Testis (tissue), 3 donors: ENCODE results near the gene DDX52. TPM values are rescaled to one million over a fixed set of nuclear protein-coding genes. Genes with fewer than 3 reads are reported as not detected.

ENCODE experiments used
- DNase-seq: peaks from one replicate; pipeline ENCODE4 v3.0.0-alpha.2; 2019
- H3K27ac ChIP-seq, 2 donors: fragments of 200-600 bp; sonication (generic); one replicate each; pipeline ENCODE4 v1.5.1; 2019
- H3K27me3 ChIP-seq: fragments of 200-600 bp; sonication (generic); one replicate; pipeline ENCODE4 v1.5.1; 2019
- H3K36me3 ChIP-seq: fragments of 200-600 bp; sonication (generic); one replicate; pipeline ENCODE4 v1.5.1; 2017; ENCODE audit warnings: low read depth; ENCODE audit errors: missing control alignments
- H3K4me1 ChIP-seq: fragments of 200-600 bp; sonication (generic); one replicate; pipeline ENCODE4 v1.5.1; 2019
- H3K4me3 ChIP-seq, 2 donors: fragments of 200-600 bp; sonication (generic); one replicate each; pipeline ENCODE4 v1.5.1; 2017 to 2019
- H3K9me3 ChIP-seq: fragments of 200-600 bp; sonication (generic); one replicate; pipeline ENCODE4 v1.5.1; 2017
- POLR2A ChIP-seq: fragments of 450-650 bp; IDR thresholded peaks from one replicate; pipeline ENCODE4 v1.6.1; 2017; ENCODE audit warnings: antibody characterized with exemption, mild to moderate bottlenecking, moderate library complexity
- WGBS, 2 donors: methylation state at CpG; one replicate each; pipeline ENCODE4 v1.1.5; 2018; 5-methylcytosine and 5-hydroxymethylcytosine counted together
- intact Hi-C: fragments of 100-400 bp; cut with DNase I; formaldehyde crosslinking; loops from one replicate; pipeline ENCODE4 v1.15.1; 2023; ENCODE audit warnings: low total_unique reads
- polyA plus RNA-seq: library from polyadenylated mRNA; stranded (reverse); fragments of 350-450 nt; fragmentation: Illumina TruSeq; extraction: RNeasy Lipid Tissue Mini Kit (QIAGEN cat#74804); gene quantifications from one replicate; pipeline ENCODE4 v1.2.3, GENCODE V29; 2014; ENCODE audit warnings: low read depth, low replicate concordance; ENCODE audit not compliant: insufficient read depth
- total RNA-seq, 2 donors: library from RNA; depleted of rRNA; stranded (reverse); fragments of >200 nt; gene quantifications; one replicate each; pipeline ENCODE4 v1.2.3, GENCODE V29; 2016
- TF ChIP-seq, protein P1 (sequence below), 3 experiments: fragments of 450-650 bp in 2 of 3; fragments of 200-600 bp in 1 of 3; sonication (generic) in 1 of 3; IDR thresholded peaks; one replicate each; pipeline ENCODE4 v1.5.1; 2016 to 2019; ENCODE audit warnings: antibody characterized with exemption in 3 of 3, mild to moderate bottlenecking in 2 of 3, moderate library complexity in 1 of 3

DDX52 gene
- total and polyA plus RNA-seq, 3 donors from 2014 or later: 14.0 to 31.7 (median 25.5) TPM

DNA sequence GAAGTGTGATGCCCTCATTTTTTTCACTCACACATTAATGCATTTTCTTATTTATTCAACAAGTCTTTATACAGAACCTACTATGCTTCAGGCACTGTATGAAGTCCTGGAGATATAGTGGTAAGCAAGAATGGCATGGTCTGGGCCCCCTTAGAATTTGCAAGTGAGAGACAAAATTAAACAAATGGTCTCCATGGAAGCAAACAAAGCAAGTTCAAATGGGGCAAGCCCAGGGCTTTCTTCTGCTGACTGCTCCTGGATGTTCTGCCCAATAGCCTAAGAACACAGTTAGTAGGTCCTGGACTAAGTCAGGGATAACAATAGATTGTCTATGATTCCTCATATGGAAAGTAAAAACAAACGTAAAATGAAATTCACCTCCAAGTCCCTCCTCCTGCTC lies 31.3 kb upstream of the DDX52 start:
- no peak for TF ChIP-seq POLR2A
- TF ChIP-seq, protein P1, sequence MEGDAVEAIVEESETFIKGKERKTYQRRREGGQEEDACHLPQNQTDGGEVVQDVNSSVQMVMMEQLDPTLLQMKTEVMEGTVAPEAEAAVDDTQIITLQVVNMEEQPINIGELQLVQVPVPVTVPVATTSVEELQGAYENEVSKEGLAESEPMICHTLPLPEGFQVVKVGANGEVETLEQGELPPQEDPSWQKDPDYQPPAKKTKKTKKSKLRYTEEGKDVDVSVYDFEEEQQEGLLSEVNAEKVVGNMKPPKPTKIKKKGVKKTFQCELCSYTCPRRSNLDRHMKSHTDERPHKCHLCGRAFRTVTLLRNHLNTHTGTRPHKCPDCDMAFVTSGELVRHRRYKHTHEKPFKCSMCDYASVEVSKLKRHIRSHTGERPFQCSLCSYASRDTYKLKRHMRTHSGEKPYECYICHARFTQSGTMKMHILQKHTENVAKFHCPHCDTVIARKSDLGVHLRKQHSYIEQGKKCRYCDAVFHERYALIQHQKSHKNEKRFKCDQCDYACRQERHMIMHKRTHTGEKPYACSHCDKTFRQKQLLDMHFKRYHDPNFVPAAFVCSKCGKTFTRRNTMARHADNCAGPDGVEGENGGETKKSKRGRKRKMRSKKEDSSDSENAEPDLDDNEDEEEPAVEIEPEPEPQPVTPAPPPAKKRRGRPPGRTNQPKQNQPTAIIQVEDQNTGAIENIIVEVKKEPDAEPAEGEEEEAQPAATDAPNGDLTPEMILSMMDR (IDR thresholded peaks at IDR 0.05): no peak
- no peak overlapping the region for H3K4me3 ChIP-seq
- no peaks in the 10 kb centered on the region for H3K4me1 ChIP-seq
- H3K27ac ChIP-seq: no peak overlapping the region
- no peaks in the 10 kb centered on the region for H3K9me3 ChIP-seq
- no peaks in the 10 kb centered on the region for H3K36me3 ChIP-seq
- WGBS, 2 donors: 66 to 76% methylated on average over 1 of the region's 1 CpG
- no peaks in the 10 kb centered on the region for H3K27me3 ChIP-seq
- intact Hi-C loops: no loop called here
- DNase-seq: no peak

DNA sequence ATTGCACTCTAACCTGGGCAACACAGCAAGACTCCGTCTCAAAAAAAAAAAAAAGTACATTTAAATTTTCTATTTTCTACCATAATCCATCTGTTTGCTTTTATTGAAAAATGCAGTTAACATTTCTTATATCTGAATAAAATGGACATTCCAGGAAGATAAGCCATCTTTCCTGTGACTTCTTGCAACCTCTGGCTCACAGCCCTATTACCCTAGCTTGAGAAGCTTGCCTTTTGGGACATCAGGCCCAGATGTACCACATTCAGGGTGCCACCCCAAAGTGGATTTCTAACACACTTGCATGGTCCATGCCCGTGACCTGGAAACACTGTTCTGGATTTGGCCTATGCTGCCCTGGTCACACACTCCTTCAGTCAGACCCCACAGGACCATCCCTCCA lies 30.1 kb upstream of the DDX52 start:
- intact Hi-C loops: no loop called here
- 89 to 97% methylated on average over 2 of the region's 2 CpGs for WGBS, 2 donors
- TF ChIP-seq, protein P1 (IDR thresholded peaks at IDR 0.05): no peak
- TF ChIP-seq POLR2A: no peak

DNA sequence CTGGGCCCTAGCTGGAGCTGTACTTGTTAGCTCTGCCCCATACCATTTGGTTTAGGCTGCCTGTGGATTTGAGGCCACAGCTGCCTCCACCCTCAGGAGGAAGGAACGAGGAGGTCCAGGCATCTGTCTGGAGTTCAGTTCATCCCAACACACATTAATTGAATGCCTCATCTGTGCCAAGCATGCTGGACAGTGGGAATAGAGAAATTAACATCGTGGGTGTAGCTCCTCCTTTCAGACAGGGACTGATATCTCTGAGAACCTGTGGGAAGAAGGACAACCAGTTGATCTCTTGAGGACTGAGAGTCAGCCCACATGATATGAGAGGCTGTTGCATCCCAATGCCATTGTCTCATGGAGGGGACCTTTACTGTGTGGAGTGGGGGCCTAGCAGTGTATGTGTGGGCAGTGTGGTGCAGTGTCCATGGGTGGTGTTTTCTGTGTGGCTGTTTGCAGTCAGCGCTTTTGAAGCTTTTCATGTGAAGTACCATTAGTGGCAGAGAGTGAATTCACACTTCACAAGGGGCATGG lies 29.4 kb upstream of the DDX52 start:
- no peak for TF ChIP-seq POLR2A
- TF ChIP-seq, protein P1 (IDR thresholded peaks at IDR 0.05): no peak
- WGBS, 2 donors: 67 to 69% methylated on average over 2 to 3 of the region's 3 CpGs
- no peaks in the 10 kb centered on the region for H3K4me1 ChIP-seq
- intact Hi-C loops: no loop called here
- no peaks in the 10 kb centered on the region for H3K9me3 ChIP-seq
- DNase-seq: no peak
- H3K27me3 ChIP-seq: no peaks in the 10 kb centered on the region
- H3K36me3 ChIP-seq: no peaks in the 10 kb centered on the region
- no peak overlapping the region for H3K27ac ChIP-seq
- H3K4me3 ChIP-seq: no peak overlapping the region

More for the DNA sequence above, 30.1 kb upstream of the DDX52 start:
- DNase-seq: no peak
- no peaks in the 10 kb centered on the region for H3K4me1 ChIP-seq
- H3K36me3 ChIP-seq: no peaks in the 10 kb centered on the region
- no peak overlapping the region for H3K27ac ChIP-seq
- H3K4me3 ChIP-seq: no peak overlapping the region
- H3K9me3 ChIP-seq: no peaks in the 10 kb centered on the region
- H3K27me3 ChIP-seq: no peaks in the 10 kb centered on the region

DNA sequence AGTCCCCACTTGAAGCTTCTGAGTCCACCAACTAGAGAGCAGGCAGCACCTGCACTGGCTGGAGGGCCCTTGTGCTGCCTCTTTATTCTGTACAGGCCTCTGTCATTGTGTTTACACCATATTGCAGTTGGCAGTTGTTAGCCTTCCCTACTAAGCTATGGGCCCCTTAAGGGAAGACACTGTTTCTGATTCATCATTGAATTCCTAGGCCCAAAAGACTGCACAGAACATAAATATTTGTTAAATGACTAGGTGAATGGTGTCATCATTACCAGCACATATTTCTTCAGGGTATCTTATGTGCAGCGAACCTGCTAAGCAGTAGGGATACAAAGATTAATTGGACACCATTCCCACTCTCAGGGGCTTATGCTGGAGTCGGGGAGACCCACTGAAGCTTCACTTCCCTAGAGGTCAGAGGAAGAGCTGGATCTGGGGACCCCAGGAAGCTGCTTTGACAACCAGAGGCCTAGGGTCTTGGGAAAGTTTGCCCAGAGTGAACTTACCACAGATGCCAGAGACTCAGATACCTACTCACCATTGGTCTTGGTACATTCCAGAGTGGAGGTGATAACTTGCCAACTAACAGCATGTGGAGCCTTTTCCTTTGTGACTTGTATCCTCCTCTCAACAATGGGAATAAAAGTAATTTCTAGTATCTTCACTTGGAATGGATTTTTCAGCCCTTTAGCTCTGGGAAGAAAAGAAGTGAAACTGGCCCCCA lies 28.7 kb upstream of the DDX52 start:
- no peaks in the 10 kb centered on the region for H3K9me3 ChIP-seq
- H3K4me3 ChIP-seq: no peak overlapping the region
- H3K36me3 ChIP-seq: no peaks in the 10 kb centered on the region
- TF ChIP-seq, protein P1 (IDR thresholded peaks at IDR 0.05): no peak
- TF ChIP-seq POLR2A: no peak
- H3K27ac ChIP-seq: no peak overlapping the region
- H3K27me3 ChIP-seq: no peaks in the 10 kb centered on the region
- H3K4me1 ChIP-seq: no peaks in the 10 kb centered on the region
- intact Hi-C loops: no loop called here
- WGBS, 2 donors: 55 to 76% methylated on average over 2 of the region's 2 CpGs
- DNase-seq: no peak
